HL-60 (cell line): ENCODE results near the gene PLEKHJ1.

ENCODE experiments used
- DNase-seq, 2 experiments: peaks; one replicate each; pipeline ENCODE4 v3.0.0-alpha.2; 2010 to 2020; ENCODE audit warnings: low read depth in 1 of 2, low spot score in 1 of 2
- H3K27ac ChIP-seq: fragments of 250-450 bp; sonication (Bioruptor Pico); replicated peaks from 2 replicates; pipeline ENCODE4 v1.5.1; 2020; ENCODE audit warnings: mild to moderate bottlenecking, moderate library complexity
- H3K27me3 ChIP-seq: fragments of 250-450 bp; sonication (Bioruptor Pico); 2 replicates; pipeline ENCODE4 v1.5.1; 2021; ENCODE audit warnings: mild to moderate bottlenecking, moderate library complexity; ENCODE audit not compliant: insufficient read depth, poor library complexity, severe bottlenecking
- H3K4me3 ChIP-seq: replicated peaks from 2 replicates; pipeline ENCODE4 v1.5.1; 2011; ENCODE audit warnings: mild to moderate bottlenecking, control low read depth, low read length; ENCODE audit not compliant: insufficient read depth
- CTCF ChIP-seq: IDR thresholded peaks from one replicate; pipeline ENCODE4 v1.5.1; 2011; ENCODE audit warnings: low read length, control low read depth, inconsistent platforms; ENCODE audit not compliant: insufficient read depth
- GABPA ChIP-seq: IDR thresholded peaks from 2 replicates; pipeline ENCODE4 v1.6.1; 2012; ENCODE audit warnings: low read depth
- POLR2AphosphoS5 ChIP-seq: IDR thresholded peaks from 2 replicates; pipeline ENCODE4 v1.6.1; 2012; ENCODE audit warnings: low read depth
- REST ChIP-seq: IDR thresholded peaks from 2 replicates; pipeline ENCODE4 v1.6.1; 2012; ENCODE audit warnings: low read depth; ENCODE audit not compliant: insufficient replicate concordance
- SPI1 ChIP-seq: IDR thresholded peaks from 2 replicates; pipeline ENCODE4 v1.6.1; 2012; ENCODE audit warnings: low read depth, mild to moderate bottlenecking, borderline replicate concordance

PLEKHJ1 gene

GRCh38 chr19:2226840-2227360 is 9.2 kb downstream of the PLEKHJ1 start:
- H3K27ac ChIP-seq, result peak overlapping the region; percentile 69
- peak in 1 of 2 experiments; percentile 52 for DNase-seq
- no peaks in the 10 kb centered on the region for H3K27me3 ChIP-seq
- no peak overlapping the region for H3K4me3 ChIP-seq
- peak; percentile 28; the same call in 1 of the 2 replicates for TF ChIP-seq POLR2AphosphoS5
- TF ChIP-seq GABPA, result no peak

- H3K4me3 ChIP-seq, result no peak overlapping the region
- no peak for DNase-seq
- peak overlapping the region; percentile 69 for H3K27ac ChIP-seq
- no peaks in the 10 kb centered on the region for H3K27me3 ChIP-seq
- no peak; the same call in 1 of the 2 replicates for TF ChIP-seq POLR2AphosphoS5
- no peak for TF ChIP-seq GABPA
- TF ChIP-seq CTCF, result no peak
- TF ChIP-seq REST, result no peak
- no peak for TF ChIP-seq SPI1
Measured at GRCh38 chr19:2226051-2226839, 9.9 kb downstream of the PLEKHJ1 start.

- no peak for TF ChIP-seq GABPA
- TF ChIP-seq POLR2AphosphoS5, result no peak
- no peak for TF ChIP-seq SPI1
- TF ChIP-seq CTCF, result no peak
- TF ChIP-seq REST, result no peak
- no peak overlapping the region for H3K4me3 ChIP-seq
- no peaks in the 10 kb centered on the region for H3K27me3 ChIP-seq
- no peak for DNase-seq
- no peak overlapping the region for H3K27ac ChIP-seq
Measured at GRCh38 chr19:2225415-2226050, 10.6 kb downstream of the PLEKHJ1 start.

GRCh38 chr19:2224754-2225349 is 11.3 kb downstream of the PLEKHJ1 start:
- H3K27me3 ChIP-seq, result no peaks in the 10 kb centered on the region
- DNase-seq, result no peak
- no peak overlapping the region for H3K4me3 ChIP-seq
- no peak overlapping the region for H3K27ac ChIP-seq
- TF ChIP-seq SPI1, result no peak
